ENCODE results near the gene C1QL4. TPM values are rescaled to one million over a fixed set of nuclear protein-coding genes. Genes with fewer than 3 reads are reported as not detected.

Gene C1QL4
- total and polyA plus RNA-seq, 8 donors: not detected

GRCh38 chr12:49327887-49328286 is 9.1 kb downstream of the C1QL4 start:
- H3K27ac ChIP-seq: no peak overlapping the region
- H3K4me3 ChIP-seq: no peak overlapping the region
- H3K36me3 ChIP-seq: peaks cover 0 to 15% (median 0%) of the 10 kb centered on the region in 4 donors
- H3K27me3 ChIP-seq: peaks cover 0 to 23% (median 5%) of the 10 kb centered on the region in 3 donors
- H3K9me3 ChIP-seq: no peaks in the 10 kb centered on the region
- no peak for DNase-seq
- no peak for TF ChIP-seq EP300 (IDR thresholded peaks at IDR 0.05)
- no peak for TF ChIP-seq POLR2AphosphoS5 (IDR thresholded peaks at IDR 0.05)
- no peak for TF ChIP-seq CTCF (IDR thresholded peaks at IDR 0.05)
- TF ChIP-seq POLR2A (IDR thresholded peaks at IDR 0.05): no peak
- WGBS, 5 donors: 86 to 95% (median 91%) methylated on average over 2 of the region's 2 CpGs
- intact Hi-C loops (cut with DNase I; ENCODE audit: low total_unique reads): no loop called here
- peaks cover 7 to 22% (median 16%) of the 10 kb centered on the region in 4 donors for H3K4me1 ChIP-seq

- H3K9me3 ChIP-seq: no peaks in the 10 kb centered on the region
- peaks cover 7 to 21% (median 16%) of the 10 kb centered on the region in 4 donors for H3K4me1 ChIP-seq
- intact Hi-C loops (cut with DNase I; ENCODE audit: low total_unique reads): no loop called here
- DNase-seq: no peak
- no peak overlapping the region for H3K27ac ChIP-seq
- H3K4me3 ChIP-seq: no peak overlapping the region
- H3K36me3 ChIP-seq: peaks cover 0 to 15% (median 0%) of the 10 kb centered on the region in 4 donors
- TF ChIP-seq POLR2AphosphoS5 (IDR thresholded peaks at IDR 0.05) (no peak), POLR2A (IDR thresholded peaks at IDR 0.05) (no peak), EP300 (IDR thresholded peaks at IDR 0.05) (no peak), CTCF (IDR thresholded peaks at IDR 0.05) (no peak)
- peaks cover 0 to 17% (median 0%) of the 10 kb centered on the region in 3 donors for H3K27me3 ChIP-seq
Measured at GRCh38 chr12:49327368-49327767, 9.6 kb downstream of the C1QL4 start.

GRCh38 chr12:49325606-49326005 is 11.4 kb downstream of the C1QL4 start:
- H3K36me3 ChIP-seq: peaks cover 0 to 15% (median 0%) of the 10 kb centered on the region in 4 donors
- H3K9me3 ChIP-seq: no peaks in the 10 kb centered on the region
- peaks cover 12 to 21% (median 15%) of the 10 kb centered on the region in 4 donors for H3K4me1 ChIP-seq
- TF ChIP-seq POLR2AphosphoS5 (IDR thresholded peaks at IDR 0.05): no peak
- TF ChIP-seq POLR2A (IDR thresholded peaks at IDR 0.05): no peak
- TF ChIP-seq CTCF (IDR thresholded peaks at IDR 0.05): no peak
- TF ChIP-seq EP300 (IDR thresholded peaks at IDR 0.05): no peak
- H3K27me3 ChIP-seq: peaks cover 0 to 7% (median 0%) of the 10 kb centered on the region in 3 donors
- no peak overlapping the region for H3K4me3 ChIP-seq
- intact Hi-C loops (cut with DNase I; ENCODE audit: low total_unique reads): no loop called here
- H3K27ac ChIP-seq: no peak overlapping the region
- 87 to 94% (median 92%) methylated on average over 5 to 6 of the region's 6 CpGs for WGBS, 5 donors
- DNase-seq: peak in 1 of 2 donors; percentile 13

- TF ChIP-seq EP300 (IDR thresholded peaks at IDR 0.05): no peak
- no peak for TF ChIP-seq POLR2A (IDR thresholded peaks at IDR 0.05)
- no peak for TF ChIP-seq CTCF (IDR thresholded peaks at IDR 0.05)
- no peak for TF ChIP-seq POLR2AphosphoS5 (IDR thresholded peaks at IDR 0.05)
- Histone ChIP-seq H3K4me3 (peak overlapping the region; percentile 50 to 77 (median 69)), H3K4me1 (peaks cover 12 to 21% (median 15%) of the 10 kb centered on the region in 4 donors), H3K36me3 (peaks cover 0 to 8% (median 0%) of the 10 kb centered on the region in 4 donors), H3K9me3 (no peaks in the 10 kb centered on the region), H3K27ac (peak overlapping the region in 2 of 5 donors; percentile 55 to 80), H3K27me3 (no peaks in the 10 kb centered on the region)
- 6 to 12% (median 10%) methylated on average over 14 to 19 of the region's 19 CpGs for WGBS, 5 donors
- DNase-seq: no peak
- intact Hi-C loops (cut with DNase I; ENCODE audit: low total_unique reads): no loop called here
Measured at GRCh38 chr12:49323524-49324097, 13.4 kb downstream of the C1QL4 start.
